Measurements from ENCODE around the gene OLA1.
A peak's percentile ranks its signal among the peaks of the same experiment; 100 is the strongest.

The OLA1 gene

GRCh38 chr2:174026122-174026845, 222.0 kb downstream of the OLA1 start:
- no peak for DNase-seq

- no peak for DNase-seq
Observed at GRCh38 chr2:174025271-174026121, 222.8 kb downstream of the OLA1 start.

GRCh38 chr2:174024524-174025270, 223.6 kb downstream of the OLA1 start:
- no peak for DNase-seq

GRCh38 chr2:174023591-174024523, 224.5 kb downstream of the OLA1 start:
- peak; percentile 17 for DNase-seq
